GM12891 (cell line): ENCODE measurements around the gene PMPCA.

Experiments
- PAX5 ChIP-seq: IDR thresholded peaks from 2 replicates; pipeline ENCODE4 v1.6.1; 2011; ENCODE audit warnings: low read length, moderate library complexity, mild to moderate bottlenecking; ENCODE audit not compliant: insufficient read depth, severe bottlenecking
- POLR2A ChIP-seq: IDR thresholded peaks from 2 replicates; pipeline ENCODE4 v1.6.1; 2011; ENCODE audit warnings: low read depth, low read length, control low read depth
- POLR2AphosphoS5 ChIP-seq: IDR thresholded peaks from 2 replicates; pipeline ENCODE4 v1.6.1; 2011; ENCODE audit warnings: low read depth, low read length, control low read depth
- POU2F2 ChIP-seq: IDR thresholded peaks from 2 replicates; pipeline ENCODE4 v1.6.1; 2011; ENCODE audit warnings: low read depth, mild to moderate bottlenecking, control low read depth, low read length, moderate library complexity
- TAF1 ChIP-seq: IDR thresholded peaks from 2 replicates; pipeline ENCODE4 v1.6.1; 2011; ENCODE audit warnings: low read depth, low read length, control low read depth

DNA sequence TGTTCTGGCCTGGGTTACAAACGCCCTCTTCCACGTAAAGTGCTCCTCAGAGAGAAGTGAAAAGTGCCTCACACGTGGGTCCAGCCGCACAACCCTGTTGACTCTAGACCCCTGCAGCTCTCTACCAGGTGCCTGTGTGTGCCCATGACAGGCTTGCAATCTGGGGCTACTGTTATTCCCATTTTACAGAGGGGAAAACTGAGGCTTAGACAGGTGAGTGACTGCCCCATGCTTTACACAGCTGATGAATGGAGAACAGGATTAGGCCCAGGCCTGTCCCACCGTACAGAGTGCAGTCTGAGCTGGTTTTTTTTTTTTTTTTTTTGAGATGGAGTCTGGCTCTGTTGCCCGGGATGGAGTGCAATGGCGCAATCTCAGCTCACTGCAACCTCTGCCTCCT lies 35.3 kb downstream of the PMPCA start:
- TF ChIP-seq TAF1, result no peak
- no peak for TF ChIP-seq POLR2A
- no peak for TF ChIP-seq POLR2AphosphoS5
- no peak for TF ChIP-seq POU2F2
- TF ChIP-seq PAX5, result no peak
